ENCODE measurements around the gene CYFIP1. TPM values are rescaled to one million over a fixed set of nuclear protein-coding genes. Genes with fewer than 3 reads are reported as not detected.

Gene CYFIP1
- total RNA-seq, 1 donor from 2014 or later, result 14.5 TPM

GRCh38 chr15:22950256-22950990 lies 29.7 kb downstream of the CYFIP1 start:
- intact Hi-C loops (cut with micrococcal nuclease), result no loop called here

- intact Hi-C loops (cut with micrococcal nuclease), result no loop called here
Observed at GRCh38 chr15:22949074-22949547, 31.1 kb downstream of the CYFIP1 start.

GRCh38 chr15:22948056-22948455 lies 32.1 kb downstream of the CYFIP1 start:
- intact Hi-C loops (cut with micrococcal nuclease), result no loop called here

GRCh38 chr15:22947101-22948000 lies 32.8 kb downstream of the CYFIP1 start:
- intact Hi-C loops (cut with micrococcal nuclease), result no loop called here

GRCh38 chr15:22945071-22945470 lies 35.1 kb downstream of the CYFIP1 start:
- intact Hi-C loops (cut with micrococcal nuclease), result no loop called here

GRCh38 chr15:22944651-22945050 lies 35.5 kb downstream of the CYFIP1 start:
- intact Hi-C loops (cut with micrococcal nuclease), result no loop called here

- intact Hi-C loops (cut with micrococcal nuclease), result no loop called here
Observed at GRCh38 chr15:22942877-22943276, 37.3 kb downstream of the CYFIP1 start.

- intact Hi-C loops (cut with micrococcal nuclease), result no loop called here
Observed at GRCh38 chr15:22942306-22942855, 37.8 kb downstream of the CYFIP1 start.

GRCh38 chr15:22941179-22941578 lies 39.0 kb downstream of the CYFIP1 start:
- intact Hi-C loops (cut with micrococcal nuclease), result no loop called here

GRCh38 chr15:22939652-22940061 lies 40.5 kb downstream of the CYFIP1 start:
- intact Hi-C loops (cut with micrococcal nuclease), result no loop called here

GRCh38 chr15:22939051-22939450 lies 41.1 kb downstream of the CYFIP1 start:
- intact Hi-C loops (cut with micrococcal nuclease), result no loop called here

- intact Hi-C loops (cut with micrococcal nuclease), result no loop called here
Observed at GRCh38 chr15:22936577-22937472, 43.3 kb downstream of the CYFIP1 start.

- intact Hi-C loops (cut with micrococcal nuclease), result no loop called here
Observed at GRCh38 chr15:22933641-22934061, 46.5 kb downstream of the CYFIP1 start.

GRCh38 chr15:22931784-22932536 lies 48.2 kb downstream of the CYFIP1 start:
- intact Hi-C loops (cut with micrococcal nuclease), result no loop called here

- intact Hi-C loops (cut with micrococcal nuclease), result no loop called here
Observed at GRCh38 chr15:22930782-22931484, 49.2 kb downstream of the CYFIP1 start.

GRCh38 chr15:22927761-22928160 lies 52.4 kb downstream of the CYFIP1 start:
- intact Hi-C loops (cut with micrococcal nuclease), result no loop called here

GRCh38 chr15:22925875-22926274 lies 54.3 kb downstream of the CYFIP1 start:
- intact Hi-C loops (cut with micrococcal nuclease), result no loop called here

- intact Hi-C loops (cut with micrococcal nuclease), result no loop called here
Observed at GRCh38 chr15:22922003-22922402, 58.2 kb downstream of the CYFIP1 start.

- intact Hi-C loops (cut with micrococcal nuclease), result no loop called here
Observed at GRCh38 chr15:22919171-22919570, 61.0 kb downstream of the CYFIP1 start.
